ENCODE measurements around the gene C2CD2L. TPM values are rescaled to one million over a fixed set of nuclear protein-coding genes. Genes with fewer than 3 reads are reported as not detected.

Gene C2CD2L
- total RNA-seq, 1 experiment from 2014 or later, result 5.6 TPM

DNA sequence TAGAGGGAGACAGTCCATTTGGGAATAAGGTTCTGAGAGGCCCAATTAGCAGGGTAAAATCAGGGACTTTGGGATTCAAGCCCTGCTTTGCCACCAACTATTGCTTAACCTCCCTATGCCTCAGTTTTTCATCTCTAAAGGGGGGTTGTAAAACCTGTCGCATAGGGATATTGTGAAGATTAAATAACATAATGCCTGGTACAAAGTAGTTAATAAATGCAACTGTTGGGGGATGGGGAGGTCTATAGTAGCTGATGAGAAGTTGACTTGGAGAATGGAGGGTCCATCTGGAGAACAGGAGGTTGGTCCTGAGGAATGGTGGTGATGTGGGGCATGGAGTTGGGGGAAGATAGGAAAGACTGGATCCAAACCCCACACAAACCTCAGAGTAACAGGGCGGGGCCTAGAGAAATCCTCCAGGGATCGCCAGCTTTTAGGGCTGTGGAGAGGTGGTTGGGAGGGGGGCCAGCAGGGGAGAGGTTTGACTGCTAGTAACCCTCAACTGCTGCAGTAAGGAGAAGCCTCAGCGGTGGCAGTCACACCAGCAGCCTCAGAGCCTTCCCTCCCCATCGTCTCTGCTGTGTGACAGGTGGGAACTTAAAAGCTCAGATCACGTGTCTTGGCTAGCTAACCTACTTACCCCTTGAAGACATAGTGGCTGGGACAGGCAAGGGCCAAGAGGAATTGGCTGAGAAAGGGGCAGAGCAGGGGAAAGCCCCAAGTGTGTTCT is 40.6 kb downstream of the C2CD2L start:
- Histone ChIP-seq H2BK120ac (ENCODE audit: low read depth, low read length, poor library complexity, severe bottlenecking) (no peak overlapping the region), H3K9ac (ENCODE audit: extremely low read depth, insufficient read length, low read length) (no peak overlapping the region), H3K79me2 (ENCODE audit: insufficient read depth, low read length) (no peaks in the 10 kb centered on the region), H3K79me1 (ENCODE audit: insufficient read depth, low read depth, low read length, poor library complexity, severe bottlenecking) (no peaks in the 10 kb centered on the region), H3K4me2 (ENCODE audit: insufficient read depth, insufficient read length, low read length) (peak overlapping the region; percentile 83), H3K27ac (ENCODE audit: insufficient read length, low read depth, low read length) (no peak overlapping the region), H4K91ac (ENCODE audit: insufficient read length, low read depth, low read length) (no peak overlapping the region), H3K18ac (ENCODE audit: insufficient read length, low read depth, low read length) (no peak overlapping the region), H3K23me2 (ENCODE audit: insufficient read length, low read depth, low read length, poor library complexity, severe bottlenecking) (peaks cover 16% of the 10 kb centered on the region), H3T11ph (ENCODE audit: low read length) (no peak overlapping the region), H3K4ac (ENCODE audit: low read depth, low read length) (no peak overlapping the region), H4K8ac (replicated peaks; ENCODE audit: insufficient read length, low read depth, low read length) (no peak overlapping the region), H4K20me1 (ENCODE audit: control insufficient read depth, insufficient read depth, insufficient read length) (no peaks in the 10 kb centered on the region), H2AK5ac (ENCODE audit: insufficient read length, low read length) (no peak overlapping the region), H4K5ac (ENCODE audit: insufficient read length, low read depth, low read length) (no peak overlapping the region), H2BK15ac (ENCODE audit: low read depth, low read length) (no peak overlapping the region), H2AFZ (ENCODE audit: low read length) (no peak overlapping the region), H2BK5ac (ENCODE audit: insufficient read length, low read length) (no peak overlapping the region), H3K9me3 (ENCODE audit: control insufficient read depth, low read depth, low read length) (no peaks in the 10 kb centered on the region), H3K27me3 (ENCODE audit: insufficient read depth, low read length) (peaks cover 20% of the 10 kb centered on the region), H2BK20ac (ENCODE audit: low read depth, low read length, poor library complexity, severe bottlenecking) (no peak overlapping the region), H3K4me1 (ENCODE audit: insufficient read depth, low read length) (no peaks in the 10 kb centered on the region; the same call in 1 of the 2 replicates), H2BK12ac (ENCODE audit: insufficient read length, low read depth, low read length) (no peak overlapping the region), H3K14ac (ENCODE audit: insufficient read depth, low read length) (no peak overlapping the region), H3K23ac (ENCODE audit: insufficient read length, low read depth, low read length) (no peak overlapping the region), H3K56ac (ENCODE audit: insufficient read length, low read depth, low read length) (no peak overlapping the region)
- no peaks in the 10 kb centered on the region; a peak in 2 of 7 replicates for H3K36me3 Mint-ChIP-seq (ENCODE audit: insufficient read depth in 1 of 3, low read depth in 3 of 3)
- peaks cover 19 to 32% of the 10 kb centered on the region in 2 experiments for H3K4me1 Mint-ChIP-seq
- peak; percentile 59 for DNase-seq
- peak overlapping the region; percentile 68 to 88 for H3K4me3 Mint-ChIP-seq
- peaks cover 71% of the 10 kb centered on the region for H3K27me3 Mint-ChIP-seq (ENCODE audit: low read depth)
- no CpG with 5 or more reads among the region's 6 CpGs for WGBS (ENCODE audit: extremely low coverage, insufficient read length, low lambda C conversion rate)
- TF ChIP-seq, protein P1, sequence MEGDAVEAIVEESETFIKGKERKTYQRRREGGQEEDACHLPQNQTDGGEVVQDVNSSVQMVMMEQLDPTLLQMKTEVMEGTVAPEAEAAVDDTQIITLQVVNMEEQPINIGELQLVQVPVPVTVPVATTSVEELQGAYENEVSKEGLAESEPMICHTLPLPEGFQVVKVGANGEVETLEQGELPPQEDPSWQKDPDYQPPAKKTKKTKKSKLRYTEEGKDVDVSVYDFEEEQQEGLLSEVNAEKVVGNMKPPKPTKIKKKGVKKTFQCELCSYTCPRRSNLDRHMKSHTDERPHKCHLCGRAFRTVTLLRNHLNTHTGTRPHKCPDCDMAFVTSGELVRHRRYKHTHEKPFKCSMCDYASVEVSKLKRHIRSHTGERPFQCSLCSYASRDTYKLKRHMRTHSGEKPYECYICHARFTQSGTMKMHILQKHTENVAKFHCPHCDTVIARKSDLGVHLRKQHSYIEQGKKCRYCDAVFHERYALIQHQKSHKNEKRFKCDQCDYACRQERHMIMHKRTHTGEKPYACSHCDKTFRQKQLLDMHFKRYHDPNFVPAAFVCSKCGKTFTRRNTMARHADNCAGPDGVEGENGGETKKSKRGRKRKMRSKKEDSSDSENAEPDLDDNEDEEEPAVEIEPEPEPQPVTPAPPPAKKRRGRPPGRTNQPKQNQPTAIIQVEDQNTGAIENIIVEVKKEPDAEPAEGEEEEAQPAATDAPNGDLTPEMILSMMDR (conservative IDR thresholded peaks at IDR 0.05), result no peak
- no peaks in the 10 kb centered on the region for H3K9me3 Mint-ChIP-seq
- no peak overlapping the region for H3K27ac Mint-ChIP-seq

Measured in H9 (cell line).